Activated CD8-positive, alpha-beta memory T cell treated with anti-CD3 and anti-CD28 coated beads, Interleukin-2, amount 10 ng/mL, durations not matched to agents 7 days and 5 days (primary cell): ENCODE data around the gene UFSP1. TPM values are rescaled to one million over a fixed set of nuclear protein-coding genes. Genes with fewer than 3 reads are reported as not detected.
A peak's percentile ranks its signal among the peaks of the same experiment; 100 is the strongest.

ENCODE experiments used
- ATAC-seq: fragments of 150-1000 bp; cut with Tn5 transposase; one replicate; pipeline ENCODE4 v1.10.0; 2021; ENCODE audit warnings: moderate library complexity
- CTCF ChIA-PET: fragments of 350-600 bp; sonication (Branson Sonifier 250); formaldehyde crosslinking; loops from one replicate; lab custom pipeline; 2021; ENCODE audit warnings: antibody characterized with exemption; lab: Charles Lee
- DNase-seq: peaks from one replicate; pipeline ENCODE4 v3.0.0-alpha.2; 2020
- H3K27ac Mint-ChIP-seq: one replicate; pipeline ENCODE4 v1.8.0; 2021; ENCODE audit warnings: mild to moderate bottlenecking, mixed read lengths
- H3K27me3 Mint-ChIP-seq: one replicate; pipeline ENCODE4 v1.8.0; 2021; ENCODE audit warnings: mixed read lengths
- H3K36me3 Mint-ChIP-seq: one replicate; pipeline ENCODE4 v1.8.0; 2021; ENCODE audit warnings: mild to moderate bottlenecking, mixed read lengths
- H3K4me1 Mint-ChIP-seq: one replicate; pipeline ENCODE4 v1.8.0; 2021; ENCODE audit warnings: mixed read lengths
- H3K4me3 Mint-ChIP-seq: one replicate; pipeline ENCODE4 v1.8.0; 2021; ENCODE audit warnings: mild to moderate bottlenecking, moderate library complexity, mixed read lengths
- H3K9me3 Mint-ChIP-seq: one replicate; pipeline ENCODE4 v1.8.0; 2022; ENCODE audit warnings: low read depth, mixed read lengths
- total RNA-seq, 2 experiments: library from RNA; stranded (reverse); gene quantifications; one replicate each; pipeline ENCODE4 v1.2.3, GENCODE V29; 2021

Gene UFSP1
- total RNA-seq, 2 experiments from 2014 or later = 2.3 to 2.7 TPM

DNA sequence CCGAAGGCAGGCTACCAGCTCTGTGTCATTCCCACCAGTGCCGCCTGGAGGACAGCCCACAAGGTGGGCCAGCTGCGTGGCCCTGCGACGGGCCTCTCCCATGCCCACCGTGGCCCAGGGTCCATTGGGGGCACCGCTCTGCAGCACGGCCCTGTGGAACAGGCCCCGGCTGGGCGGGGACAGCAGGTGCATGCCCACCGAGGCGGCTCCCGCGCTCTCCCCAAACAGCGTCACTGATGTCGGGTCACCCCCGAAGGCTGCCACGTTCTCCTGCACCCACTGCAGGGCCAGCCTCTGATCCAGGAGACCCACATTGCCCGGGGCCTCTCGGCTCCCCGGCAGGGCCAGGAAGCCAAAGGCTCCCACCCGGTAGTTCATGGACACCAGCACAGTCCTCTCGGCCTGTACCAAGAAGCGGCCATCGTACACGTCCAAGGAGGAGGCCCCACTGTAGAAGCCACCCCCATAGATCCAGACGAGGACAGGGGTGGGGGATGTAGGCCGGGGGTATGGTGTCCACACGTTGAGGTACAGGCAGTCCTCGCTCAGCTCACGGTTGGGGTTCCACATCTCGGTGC is 3.9 kb upstream of the UFSP1 start:
- no peak for ATAC-seq
- no peak for DNase-seq
- Mint-ChIP-seq H3K36me3 (peaks cover 2% of the 10 kb centered on the region), H3K9me3 (no peaks in the 10 kb centered on the region), H3K27me3 (peaks cover 48% of the 10 kb centered on the region), H3K4me1 (peaks cover 24% of the 10 kb centered on the region), H3K27ac (no peak overlapping the region), H3K4me3 (no peak overlapping the region)
- CTCF ChIA-PET = interaction anchor here (1.5 to 1.7 kb wide), 2 partner anchors 12 to 188 kb away, joined by 3 to 5 read pairs; partner anchors contain the start of gene POP7

GRCh38 chr7:100892364-100893317 is 3.1 kb upstream of the UFSP1 start:
- Mint-ChIP-seq H3K27ac (no peak overlapping the region), H3K9me3 (no peaks in the 10 kb centered on the region), H3K4me3 (no peak overlapping the region), H3K36me3 (peaks cover 10% of the 10 kb centered on the region), H3K4me1 (peaks cover 31% of the 10 kb centered on the region), H3K27me3 (peaks cover 40% of the 10 kb centered on the region)
- DNase-seq = no peak
- no peak for ATAC-seq
- CTCF ChIA-PET = no interaction called here

GRCh38 chr7:100891568-100892247 is 2.2 kb upstream of the UFSP1 start:
- DNase-seq = no peak
- H3K4me3 Mint-ChIP-seq = peak overlapping the region; percentile 29
- ATAC-seq = no peak
- H3K4me1 Mint-ChIP-seq = peaks cover 41% of the 10 kb centered on the region
- H3K36me3 Mint-ChIP-seq = peaks cover 19% of the 10 kb centered on the region
- H3K27me3 Mint-ChIP-seq = peaks cover 34% of the 10 kb centered on the region
- H3K27ac Mint-ChIP-seq = peak overlapping the region; percentile 6
- CTCF ChIA-PET = interaction anchor here (0.6 to 1.4 kb wide), 4 partner anchors 35 to 391 kb away, joined by 3 to 4 read pairs (median 3); partner anchors contain the start of gene TRIM56
- no peaks in the 10 kb centered on the region for H3K9me3 Mint-ChIP-seq

- CTCF ChIA-PET = interaction anchor here (0.6 to 5.4 kb wide), 9 partner anchors 14 to 392 kb away, joined by 3 to 44 read pairs (median 3); partner anchors contain the start of genes SRRT and TRIM56
- H3K4me3 Mint-ChIP-seq = peak overlapping the region; percentile 77
- ATAC-seq = no peak
- no peaks in the 10 kb centered on the region for H3K9me3 Mint-ChIP-seq
- peaks cover 28% of the 10 kb centered on the region for H3K27me3 Mint-ChIP-seq
- H3K4me1 Mint-ChIP-seq = peaks cover 41% of the 10 kb centered on the region
- peaks cover 26% of the 10 kb centered on the region for H3K36me3 Mint-ChIP-seq
- peak overlapping the region; percentile 6 for H3K27ac Mint-ChIP-seq
- no peak for DNase-seq
Measured at GRCh38 chr7:100890653-100891567, 1.4 kb upstream of the UFSP1 start.

- peak overlapping the region; percentile 94 for H3K27ac Mint-ChIP-seq
- DNase-seq (no peak), ATAC-seq (no peak)
- CTCF ChIA-PET = interaction anchor here (0.8 to 5.4 kb wide), 4 partner anchors 11 to 256 kb away, joined by 3 to 44 read pairs (median 8); partner anchors contain the start of genes SLC12A9 and SRRT
- H3K36me3 Mint-ChIP-seq = peaks cover 45% of the 10 kb centered on the region
- peaks cover 59% of the 10 kb centered on the region for H3K4me1 Mint-ChIP-seq
- H3K9me3 Mint-ChIP-seq = no peaks in the 10 kb centered on the region
- H3K27me3 Mint-ChIP-seq = peaks cover 19% of the 10 kb centered on the region
- peak overlapping the region; percentile 77 for H3K4me3 Mint-ChIP-seq
Measured at GRCh38 chr7:100888291-100888987, 1.1 kb downstream of the UFSP1 start.

DNA sequence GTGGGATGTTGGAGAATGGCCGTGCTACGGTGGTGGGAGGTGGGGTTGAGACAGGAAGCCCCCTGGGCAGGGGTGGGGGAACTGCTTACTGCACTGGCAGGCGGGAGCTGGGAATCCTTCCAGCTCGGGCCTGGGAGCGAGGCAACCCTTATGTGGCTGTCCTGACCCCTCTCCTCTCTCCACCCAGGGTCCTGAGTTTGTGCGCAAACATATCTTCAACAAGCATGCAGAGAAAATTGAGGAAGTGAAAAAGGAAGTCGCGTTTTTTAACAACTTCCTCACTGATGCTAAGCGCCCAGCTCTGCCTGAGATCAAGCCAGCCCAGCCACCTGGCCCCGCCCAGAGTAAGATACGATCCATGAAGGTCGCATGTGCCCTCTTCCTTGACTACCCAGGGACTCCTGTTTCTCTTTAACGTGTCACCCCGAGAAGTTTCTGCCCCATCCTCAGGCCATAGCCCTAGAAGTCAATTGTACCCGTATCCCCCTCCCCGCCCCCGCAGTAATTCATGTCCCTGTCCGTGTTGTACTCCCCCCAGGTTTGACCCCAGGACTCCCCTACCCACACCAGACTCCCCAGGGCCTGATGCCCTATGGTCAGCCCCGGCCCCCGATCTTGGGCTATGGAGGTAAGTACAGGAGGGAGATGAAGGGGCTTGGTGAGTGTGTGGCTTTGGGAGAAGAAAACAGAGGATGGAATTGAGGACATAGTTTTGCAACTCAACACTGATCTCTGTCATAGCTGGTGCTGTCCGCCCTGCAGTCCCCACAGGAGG is 1.8 kb downstream of the UFSP1 start:
- ATAC-seq (peak; percentile 40), DNase-seq (peak; percentile 85)
- peaks cover 51% of the 10 kb centered on the region for H3K36me3 Mint-ChIP-seq

GRCh38 chr7:100886936-100887515 is 2.5 kb downstream of the UFSP1 start:
- CTCF ChIA-PET = interaction anchor here (0.7 to 5.4 kb wide), 6 partner anchors 10 to 321 kb away, joined by 3 to 44 read pairs (median 4); partner anchors contain the start of genes POP7, SLC12A9 and SRRT
- Mint-ChIP-seq H3K4me1 (peaks cover 64% of the 10 kb centered on the region), H3K4me3 (peak overlapping the region; percentile 77)

More for the DNA sequence above, 1.8 kb downstream of the UFSP1 start:
- Mint-ChIP-seq H3K27ac (peak overlapping the region; percentile 94), H3K4me3 (peak overlapping the region; percentile 77), H3K9me3 (no peaks in the 10 kb centered on the region), H3K4me1 (peaks cover 61% of the 10 kb centered on the region), H3K27me3 (peaks cover 15% of the 10 kb centered on the region)
- CTCF ChIA-PET = interaction anchor here (0.7 to 5.4 kb wide), 8 partner anchors 11 to 320 kb away, joined by 3 to 44 read pairs (median 4); partner anchors contain the start of genes POP7, SLC12A9 and SRRT

DNA sequence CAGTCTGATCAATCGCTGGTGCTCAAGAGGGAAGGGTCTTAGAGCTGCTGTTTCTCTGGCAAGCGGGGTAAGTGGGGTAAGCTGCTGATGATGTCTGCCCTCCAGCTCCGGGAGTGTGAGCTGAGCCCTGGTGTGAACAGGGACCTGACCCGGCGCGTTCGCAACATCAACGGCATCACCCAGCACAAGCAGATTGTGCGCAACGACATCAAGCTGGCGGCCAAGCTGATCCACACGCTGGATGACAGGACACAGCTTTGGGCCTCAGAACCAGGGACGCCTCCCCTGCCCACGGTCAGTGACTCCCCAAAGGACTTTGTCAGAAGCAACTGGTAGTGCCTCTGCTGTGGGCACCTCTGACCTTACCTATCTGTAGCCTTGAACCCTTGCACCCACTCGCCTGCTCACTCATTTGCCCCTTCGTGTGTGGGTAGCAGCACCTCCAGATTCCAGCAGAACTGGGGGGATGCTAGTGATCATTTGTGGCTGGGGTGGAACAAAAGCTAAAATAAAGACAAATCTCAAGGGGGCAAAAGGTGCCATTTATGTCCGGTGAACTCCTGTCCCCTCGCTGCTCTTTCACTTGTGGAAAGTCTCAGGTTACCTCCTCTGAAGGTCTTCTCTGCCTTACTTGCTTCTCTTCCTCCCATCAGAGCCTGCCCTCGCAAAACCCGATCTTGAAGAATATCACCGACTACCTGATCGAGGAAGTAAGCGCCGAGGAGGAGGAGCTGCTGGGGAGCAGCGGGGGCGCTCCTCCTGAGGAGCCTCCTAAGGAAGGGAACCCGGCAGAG is 3.2 kb downstream of the UFSP1 start:
- peaks cover 65% of the 10 kb centered on the region for H3K4me1 Mint-ChIP-seq
- no peak overlapping the region for H3K4me3 Mint-ChIP-seq
- CTCF ChIA-PET = interaction anchor here (0.9 to 5.4 kb wide), 6 partner anchors 9 to 321 kb away, joined by 3 to 44 read pairs (median 4); partner anchors contain the start of genes POP7, SLC12A9 and SRRT
- peak overlapping the region; percentile 73 for H3K27ac Mint-ChIP-seq
- peaks cover 1% of the 10 kb centered on the region for H3K27me3 Mint-ChIP-seq
- H3K36me3 Mint-ChIP-seq = peaks cover 62% of the 10 kb centered on the region
- no peak for ATAC-seq
- no peaks in the 10 kb centered on the region for H3K9me3 Mint-ChIP-seq
- no peak for DNase-seq

More at GRCh38 chr7:100886936-100887515, 2.5 kb downstream of the UFSP1 start:
- DNase-seq (no peak), ATAC-seq (no peak)
- Mint-ChIP-seq H3K27me3 (peaks cover 8% of the 10 kb centered on the region), H3K27ac (peak overlapping the region; percentile 94), H3K36me3 (peaks cover 56% of the 10 kb centered on the region), H3K9me3 (no peaks in the 10 kb centered on the region)

- no peak for DNase-seq
- no peaks in the 10 kb centered on the region for H3K27me3 Mint-ChIP-seq
- peaks cover 68% of the 10 kb centered on the region for H3K36me3 Mint-ChIP-seq
- H3K27ac Mint-ChIP-seq = peak overlapping the region; percentile 73
- H3K9me3 Mint-ChIP-seq = no peaks in the 10 kb centered on the region
- CTCF ChIA-PET = interaction anchor here (0.9 to 5.4 kb wide), 4 partner anchors 9 to 192 kb away, joined by 3 to 44 read pairs (median 6); partner anchors contain the start of genes POP7, SLC12A9 and SRRT
- H3K4me1 Mint-ChIP-seq = peaks cover 65% of the 10 kb centered on the region
- no peak for ATAC-seq
- H3K4me3 Mint-ChIP-seq = peak overlapping the region; percentile 17
Measured at GRCh38 chr7:100885440-100886141, 3.9 kb downstream of the UFSP1 start.
